Dedifferentiated amniotic fluid mesenchymal stem cell (primary cell): ENCODE data around the gene CLIP3.

Experiments
- DNase-seq: peaks from one replicate; pipeline ENCODE4 v3.0.0-alpha.2; 2016; ENCODE audit errors: extremely low spot score

Gene CLIP3

GRCh38 chr19:35978271-35978670 is 54.4 kb downstream of the CLIP3 start:
- DNase-seq, result no peak

GRCh38 chr19:35977446-35978222 is 55.0 kb downstream of the CLIP3 start:
- DNase-seq, result no peak

- no peak for DNase-seq
Observed at GRCh38 chr19:35975608-35976214, 57.0 kb downstream of the CLIP3 start.

- no peak for DNase-seq
Observed at GRCh38 chr19:35973487-35973886, 59.2 kb downstream of the CLIP3 start.

- DNase-seq, result no peak
Observed at GRCh38 chr19:35966771-35967170, 65.9 kb downstream of the CLIP3 start.
